Measurements from ENCODE around the gene NEUROG1.
A peak's percentile ranks its signal among the peaks of the same experiment; 100 is the strongest.

- TF ChIP-seq CTCF (IDR thresholded peaks at IDR 0.05): peak in 2 of 6 experiments; percentile 20 to 45
- no peak for TF ChIP-seq POLR2A (IDR thresholded peaks at IDR 0.05)
Observed at GRCh38 chr5:135569755-135570452, 34.1 kb upstream of the NEUROG1 start.

Data from thyroid gland (tissue), 4 donors.